Measurements from ENCODE around the gene TBCK. TPM values are rescaled to one million over a fixed set of nuclear protein-coding genes. Genes with fewer than 3 reads are reported as not detected.

TBCK gene
- total and polyA plus RNA-seq, 2 of the 13 experiments (the other 11 are each of a cell fraction or from before 2014, with no cell fraction given), result 51.0 to 62.4 TPM

- TF ChIP-seq HNRNPL (IDR thresholded peaks at IDR 0.05; ENCODE audit: low read depth, low read length) (peak; percentile 69; the same call in 1 of the 2 replicates), SP4 (CRISPR knock-in tag; IDR thresholded peaks at IDR 0.05) (no peak), JUNB (CRISPR knock-in tag; IDR thresholded peaks at IDR 0.05; ENCODE audit: borderline replicate concordance) (no peak), ZNF441 (CRISPR knock-in tag; IDR thresholded peaks at IDR 0.05; ENCODE audit: borderline replicate concordance) (no peak), ZFP36L1 (CRISPR knock-in tag; IDR thresholded peaks at IDR 0.05) (no peak), ARNT (IDR thresholded peaks at IDR 0.05) (no peak), ZNF12 (CRISPR knock-in tag; IDR thresholded peaks at IDR 0.05) (no peak), TCF7 (IDR thresholded peaks at IDR 0.05; ENCODE audit: low read depth) (no peak), SIX1 (CRISPR knock-in tag; IDR thresholded peaks at IDR 0.05; ENCODE audit: borderline replicate concordance) (no peak), ZNF512 (CRISPR knock-in tag; IDR thresholded peaks at IDR 0.05) (no peak), RXRA (CRISPR knock-in tag; IDR thresholded peaks at IDR 0.05) (no peak), ARNTL (CRISPR knock-in tag; IDR thresholded peaks at IDR 0.05) (no peak), HNF4A (CRISPR knock-in tag; IDR thresholded peaks at IDR 0.05) (peak; percentile 55), ZNF407 (CRISPR knock-in tag; IDR thresholded peaks at IDR 0.05; ENCODE audit: not compliant biosample characterization) (no peak), POGZ (CRISPR knock-in tag; IDR thresholded peaks at IDR 0.05) (peak; percentile 81), MLLT10 (CRISPR knock-in tag; IDR thresholded peaks at IDR 0.05) (no peak)
- TF ChIP-seq, protein P1, sequence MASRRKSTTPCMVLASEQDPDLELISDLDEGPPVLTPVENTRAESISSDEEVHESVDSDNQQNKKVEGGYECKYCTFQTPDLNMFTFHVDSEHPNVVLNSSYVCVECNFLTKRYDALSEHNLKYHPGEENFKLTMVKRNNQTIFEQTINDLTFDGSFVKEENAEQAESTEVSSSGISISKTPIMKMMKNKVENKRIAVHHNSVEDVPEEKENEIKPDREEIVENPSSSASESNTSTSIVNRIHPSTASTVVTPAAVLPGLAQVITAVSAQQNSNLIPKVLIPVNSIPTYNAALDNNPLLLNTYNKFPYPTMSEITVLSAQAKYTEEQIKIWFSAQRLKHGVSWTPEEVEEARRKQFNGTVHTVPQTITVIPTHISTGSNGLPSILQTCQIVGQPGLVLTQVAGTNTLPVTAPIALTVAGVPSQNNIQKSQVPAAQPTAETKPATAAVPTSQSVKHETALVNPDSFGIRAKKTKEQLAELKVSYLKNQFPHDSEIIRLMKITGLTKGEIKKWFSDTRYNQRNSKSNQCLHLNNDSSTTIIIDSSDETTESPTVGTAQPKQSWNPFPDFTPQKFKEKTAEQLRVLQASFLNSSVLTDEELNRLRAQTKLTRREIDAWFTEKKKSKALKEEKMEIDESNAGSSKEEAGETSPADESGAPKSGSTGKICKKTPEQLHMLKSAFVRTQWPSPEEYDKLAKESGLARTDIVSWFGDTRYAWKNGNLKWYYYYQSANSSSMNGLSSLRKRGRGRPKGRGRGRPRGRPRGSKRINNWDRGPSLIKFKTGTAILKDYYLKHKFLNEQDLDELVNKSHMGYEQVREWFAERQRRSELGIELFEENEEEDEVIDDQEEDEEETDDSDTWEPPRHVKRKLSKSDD (CRISPR knock-in tag; IDR thresholded peaks at IDR 0.05; ENCODE audit: low read depth), result no peak
- TF ChIP-seq, protein P2, sequence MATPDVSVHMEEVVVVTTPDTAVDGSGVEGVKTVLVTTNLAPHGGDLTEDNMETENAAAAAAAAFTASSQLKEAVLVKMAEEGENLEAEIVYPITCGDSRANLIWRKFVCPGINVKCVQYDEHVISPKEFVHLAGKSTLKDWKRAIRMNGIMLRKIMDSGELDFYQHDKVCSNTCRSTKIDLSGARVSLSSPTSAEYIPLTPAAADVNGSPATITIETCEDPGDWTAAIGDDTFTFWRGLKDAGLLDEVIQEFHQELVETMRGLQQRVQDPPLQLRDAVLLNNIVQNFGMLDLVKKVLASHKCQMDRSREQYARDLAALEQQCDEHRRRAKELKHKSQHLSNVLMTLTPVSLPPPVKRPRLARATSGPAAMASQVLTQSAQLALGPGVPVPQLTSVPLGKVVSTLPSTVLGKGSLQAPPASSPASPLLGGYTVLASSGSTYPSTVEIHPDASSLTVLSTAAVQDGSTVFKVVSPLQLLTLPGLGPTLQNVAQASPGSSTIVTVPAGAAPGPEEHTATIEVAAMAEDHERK (CRISPR knock-in tag; IDR thresholded peaks at IDR 0.05; ENCODE audit: low read depth), result no peak
These were observed 59.8 kb downstream of the TBCK start (continued) for GRCh38 chr4:106256190-106256589.
